Tibial nerve (tissue), 4 donors: ENCODE data around the gene DNM3.

Experiments used
- CTCF ChIP-seq, 5 experiments: fragments of 200-600 bp in 3 of 5; fragments of 450-650 bp in 2 of 5; sonication (generic) in 3 of 5; IDR thresholded peaks; one replicate each; pipeline ENCODE4 v1.5.1; 2016 to 2019; ENCODE audit warnings: antibody characterized with exemption in 5 of 5, mild to moderate bottlenecking in 3 of 5, moderate library complexity in 2 of 5
- EP300 ChIP-seq, 2 donors: sonication (generic); formaldehyde crosslinking; IDR thresholded peaks; one replicate each; pipeline ENCODE4 v1.6.1; 2017; ENCODE audit warnings: antibody characterized with exemption in 2 of 2, mild to moderate bottlenecking in 1 of 2
- POLR2A ChIP-seq, 2 donors: fragments of 450-650 bp; IDR thresholded peaks; one replicate each; pipeline ENCODE4 v1.6.1; 2017; ENCODE audit warnings: antibody characterized with exemption in 2 of 2, mild to moderate bottlenecking in 2 of 2, moderate library complexity in 2 of 2

GRCh38 chr1:171984262-171984661 lies 143.0 kb downstream of the DNM3 start:
- TF ChIP-seq EP300 (IDR thresholded peaks at IDR 0.05) (no peak), CTCF (IDR thresholded peaks at IDR 0.05) (no peak), POLR2A (IDR thresholded peaks at IDR 0.05) (no peak)
